Liver (tissue), 9 donors: ENCODE results near the gene CLUH. TPM values are rescaled to one million over a fixed set of nuclear protein-coding genes. Genes with fewer than 3 reads are reported as not detected.

Experiments used
- DNase-seq: peaks from one replicate; pipeline ENCODE4 v3.0.0-alpha.2; 2017; ENCODE audit warnings: low spot score
- H3K27ac ChIP-seq, 2 donors: one replicate each; pipeline ENCODE4 v1.7.0; 2013; ENCODE audit warnings: inconsistent platforms in 2 of 2, low read length in 2 of 2, control low read depth in 1 of 2, low read depth in 1 of 2, mild to moderate bottlenecking in 1 of 2
- H3K27me3 ChIP-seq, 4 donors: one replicate each; pipeline versions ENCODE4 v1.6.1 to v1.7.0; 2013; ENCODE audit warnings: low read length in 3 of 4, inconsistent platforms in 1 of 4, mild to moderate bottlenecking in 1 of 4, moderate library complexity in 1 of 4; ENCODE audit not compliant: control insufficient read depth in 4 of 4, insufficient read depth in 4 of 4
- H3K36me3 ChIP-seq, 4 donors: one replicate each; pipeline versions ENCODE4 v1.6.1 to v1.7.0; 2013; ENCODE audit warnings: low read length in 3 of 4, mild to moderate bottlenecking in 3 of 4, low read depth in 1 of 4, moderate library complexity in 1 of 4; ENCODE audit not compliant: control insufficient read depth in 4 of 4, insufficient read depth in 3 of 4
- H3K4me1 ChIP-seq, 4 donors: one replicate each; pipeline versions ENCODE4 v1.6.1 to v1.7.0; 2013; ENCODE audit warnings: low read length in 3 of 4, mild to moderate bottlenecking in 3 of 4, moderate library complexity in 1 of 4; ENCODE audit not compliant: control insufficient read depth in 4 of 4, insufficient read depth in 4 of 4
- H3K4me3 ChIP-seq, 3 donors: one replicate each; pipeline versions ENCODE4 v1.6.1 to v1.7.0; 2013; ENCODE audit warnings: low read length in 3 of 3, control low read depth in 1 of 3, low read depth in 1 of 3, mild to moderate bottlenecking in 1 of 3
- H3K9ac ChIP-seq, 2 donors: one replicate each; pipeline ENCODE4 v1.7.0; 2013; ENCODE audit warnings: low read length in 2 of 2, mild to moderate bottlenecking in 2 of 2, moderate library complexity in 2 of 2, control low read depth in 1 of 2, low read depth in 1 of 2
- H3K9me3 ChIP-seq, 4 donors: one replicate each; pipeline versions ENCODE4 v1.6.1 to v1.7.0; 2013; ENCODE audit warnings: low read length in 3 of 4; ENCODE audit not compliant: control insufficient read depth in 4 of 4
- EGR1 ChIP-seq, 2 donors: IDR thresholded peaks; 2 replicates each; pipeline ENCODE4 v1.6.1; 2016 to 2018; ENCODE audit warnings: antibody characterized with exemption in 2 of 2, low read depth in 2 of 2
- FOXA2 ChIP-seq: IDR thresholded peaks from 2 replicates; pipeline ENCODE4 v1.6.1; 2016; ENCODE audit warnings: antibody characterized with exemption
- GABPA ChIP-seq, 2 donors: IDR thresholded peaks in 1 of 2; conservative IDR thresholded peaks in 1 of 2; 2 replicates each; pipeline ENCODE4 v1.6.1; 2016; ENCODE audit warnings: antibody characterized with exemption in 2 of 2, mild to moderate bottlenecking in 1 of 2, moderate library complexity in 1 of 2
- HNF4A ChIP-seq, 2 donors: conservative IDR thresholded peaks; 2 replicates each; pipeline ENCODE4 v1.6.1; 2016; ENCODE audit warnings: antibody characterized with exemption in 2 of 2, mild to moderate bottlenecking in 2 of 2
- NR2F2 ChIP-seq: IDR thresholded peaks from 2 replicates; pipeline ENCODE4 v1.6.1; 2016; ENCODE audit warnings: antibody characterized with exemption
- RXRA ChIP-seq, 2 donors: IDR thresholded peaks; 2 replicates each; pipeline ENCODE4 v1.6.1; 2017 to 2018; ENCODE audit warnings: antibody characterized with exemption in 2 of 2, mild to moderate bottlenecking in 1 of 2
- SP1 ChIP-seq: IDR thresholded peaks from 2 replicates; pipeline ENCODE4 v1.6.1; 2018; ENCODE audit warnings: antibody characterized with exemption, mild to moderate bottlenecking
- TAF1 ChIP-seq: conservative IDR thresholded peaks from 2 replicates; pipeline ENCODE4 v1.6.1; 2016; ENCODE audit warnings: antibody characterized with exemption, mild to moderate bottlenecking
- whole genome bisulfite sequencing: extraction: QIAGEN DNeasy Blood & Tissue Kit; methylation state at CpG from one replicate; pipeline ENCODE4 v1.1.7; 2013; 5-methylcytosine and 5-hydroxymethylcytosine counted together
- polyA plus RNA-seq, 2 donors: library from polyadenylated mRNA; stranded (reverse) in 1 of 2; unstranded in 1 of 2; fragments of 200-250 nt in 1 of 2; fragments of >200 nt in 1 of 2; fragmentation: Nextera tagmentation in 1 of 2; extraction: Ambion mirVana in 1 of 2; gene quantifications; one replicate each; pipeline versions ENCODE4 v1.2.1 to v1.2.3, GENCODE V29; 2013 to 2015
- total RNA-seq, 2 donors: library from RNA; depleted of rRNA; stranded (reverse); fragments of >200 nt; gene quantifications; one replicate each; pipeline ENCODE4 v1.2.3, GENCODE V29; 2014
- TF ChIP-seq, protein P1 (sequence below): IDR thresholded peaks from 2 replicates; pipeline ENCODE4 v1.6.1; 2016; ENCODE audit warnings: antibody characterized with exemption, mild to moderate bottlenecking
- TF ChIP-seq, protein P2 (sequence below): IDR thresholded peaks from 2 replicates; pipeline ENCODE4 v1.6.1; 2016; ENCODE audit warnings: antibody characterized with exemption
- TF ChIP-seq, protein P3 (sequence below): IDR thresholded peaks from 2 replicates; pipeline ENCODE4 v1.6.1; 2016; ENCODE audit warnings: antibody characterized with exemption
- donor health status: healthy.
- donor health status: healthy.
- donor health status: healthy.
- donor health status: healthy.
- donor health status: healthy.

Gene CLUH
- total and polyA plus RNA-seq, 4 donors, result 40.2 to 224 (median 102) TPM

DNA sequence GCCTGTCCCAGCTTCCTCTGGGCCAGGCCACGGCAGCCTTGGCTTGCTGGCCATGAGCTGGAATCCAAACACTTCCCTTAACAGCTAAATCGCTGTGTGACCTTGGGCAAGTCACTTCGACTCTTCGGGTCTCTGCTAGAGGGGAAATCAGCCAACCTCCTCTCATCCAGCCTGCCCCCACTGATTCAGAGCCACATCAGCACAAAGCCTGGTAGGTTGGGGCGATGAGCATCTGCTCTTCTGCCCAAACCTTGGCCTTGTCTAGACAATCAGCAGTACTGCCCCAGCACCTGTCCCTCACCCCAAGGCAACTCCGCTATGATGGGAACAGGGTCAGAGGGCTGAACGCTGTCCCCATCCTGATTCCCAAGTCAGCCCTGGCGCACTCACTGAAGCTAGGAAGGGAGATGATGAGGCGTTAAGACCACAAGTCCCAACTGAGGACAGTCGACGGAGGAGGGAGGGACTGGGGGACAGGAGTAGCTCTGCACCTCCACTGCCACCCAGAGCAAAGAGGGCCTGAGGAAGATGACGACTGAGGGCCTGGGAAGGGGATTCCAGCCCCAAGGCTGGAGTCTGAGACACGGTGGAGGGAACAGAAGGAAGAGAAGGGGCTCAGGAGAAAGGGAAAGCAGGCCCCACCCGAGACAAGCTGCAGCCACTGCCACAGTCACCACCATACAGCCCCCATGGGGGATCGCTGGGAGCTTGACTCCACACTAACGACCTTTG, 1.3 kb downstream of the CLUH start:
- Histone ChIP-seq H3K4me3 (peak overlapping the region; percentile 78 to 98 (median 94)), H3K9ac (peak overlapping the region; percentile 66), H3K4me1 (peaks cover 15 to 64% (median 50%) of the 10 kb centered on the region in 4 donors), H3K27ac (peak overlapping the region; percentile 75 to 91), H3K9me3 (no peaks in the 10 kb centered on the region), H3K27me3 (no peaks in the 10 kb centered on the region), H3K36me3 (no peaks in the 10 kb centered on the region)
- no peak for DNase-seq
- 16% methylated on average over 16 of the region's 16 CpGs for WGBS
- no peak for TF ChIP-seq GABPA (IDR thresholded peaks at IDR 0.05 in 1 of 2, conservative IDR thresholded peaks at IDR 0.05 in 1 of 2)
- TF ChIP-seq, protein P1, sequence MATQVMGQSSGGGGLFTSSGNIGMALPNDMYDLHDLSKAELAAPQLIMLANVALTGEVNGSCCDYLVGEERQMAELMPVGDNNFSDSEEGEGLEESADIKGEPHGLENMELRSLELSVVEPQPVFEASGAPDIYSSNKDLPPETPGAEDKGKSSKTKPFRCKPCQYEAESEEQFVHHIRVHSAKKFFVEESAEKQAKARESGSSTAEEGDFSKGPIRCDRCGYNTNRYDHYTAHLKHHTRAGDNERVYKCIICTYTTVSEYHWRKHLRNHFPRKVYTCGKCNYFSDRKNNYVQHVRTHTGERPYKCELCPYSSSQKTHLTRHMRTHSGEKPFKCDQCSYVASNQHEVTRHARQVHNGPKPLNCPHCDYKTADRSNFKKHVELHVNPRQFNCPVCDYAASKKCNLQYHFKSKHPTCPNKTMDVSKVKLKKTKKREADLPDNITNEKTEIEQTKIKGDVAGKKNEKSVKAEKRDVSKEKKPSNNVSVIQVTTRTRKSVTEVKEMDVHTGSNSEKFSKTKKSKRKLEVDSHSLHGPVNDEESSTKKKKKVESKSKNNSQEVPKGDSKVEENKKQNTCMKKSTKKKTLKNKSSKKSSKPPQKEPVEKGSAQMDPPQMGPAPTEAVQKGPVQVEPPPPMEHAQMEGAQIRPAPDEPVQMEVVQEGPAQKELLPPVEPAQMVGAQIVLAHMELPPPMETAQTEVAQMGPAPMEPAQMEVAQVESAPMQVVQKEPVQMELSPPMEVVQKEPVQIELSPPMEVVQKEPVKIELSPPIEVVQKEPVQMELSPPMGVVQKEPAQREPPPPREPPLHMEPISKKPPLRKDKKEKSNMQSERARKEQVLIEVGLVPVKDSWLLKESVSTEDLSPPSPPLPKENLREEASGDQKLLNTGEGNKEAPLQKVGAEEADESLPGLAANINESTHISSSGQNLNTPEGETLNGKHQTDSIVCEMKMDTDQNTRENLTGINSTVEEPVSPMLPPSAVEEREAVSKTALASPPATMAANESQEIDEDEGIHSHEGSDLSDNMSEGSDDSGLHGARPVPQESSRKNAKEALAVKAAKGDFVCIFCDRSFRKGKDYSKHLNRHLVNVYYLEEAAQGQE, result no peak
- TF ChIP-seq, protein P2, sequence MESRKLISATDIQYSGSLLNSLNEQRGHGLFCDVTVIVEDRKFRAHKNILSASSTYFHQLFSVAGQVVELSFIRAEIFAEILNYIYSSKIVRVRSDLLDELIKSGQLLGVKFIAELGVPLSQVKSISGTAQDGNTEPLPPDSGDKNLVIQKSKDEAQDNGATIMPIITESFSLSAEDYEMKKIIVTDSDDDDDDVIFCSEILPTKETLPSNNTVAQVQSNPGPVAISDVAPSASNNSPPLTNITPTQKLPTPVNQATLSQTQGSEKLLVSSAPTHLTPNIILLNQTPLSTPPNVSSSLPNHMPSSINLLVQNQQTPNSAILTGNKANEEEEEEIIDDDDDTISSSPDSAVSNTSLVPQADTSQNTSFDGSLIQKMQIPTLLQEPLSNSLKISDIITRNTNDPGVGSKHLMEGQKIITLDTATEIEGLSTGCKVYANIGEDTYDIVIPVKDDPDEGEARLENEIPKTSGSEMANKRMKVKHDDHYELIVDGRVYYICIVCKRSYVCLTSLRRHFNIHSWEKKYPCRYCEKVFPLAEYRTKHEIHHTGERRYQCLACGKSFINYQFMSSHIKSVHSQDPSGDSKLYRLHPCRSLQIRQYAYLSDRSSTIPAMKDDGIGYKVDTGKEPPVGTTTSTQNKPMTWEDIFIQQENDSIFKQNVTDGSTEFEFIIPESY, result no peak
- no peak for TF ChIP-seq SP1
- peak in 1 of 2 donors; percentile 28 for TF ChIP-seq EGR1 (IDR thresholded peaks at IDR 0.05; ENCODE audit: low read depth in 2 of 2)

DNA sequence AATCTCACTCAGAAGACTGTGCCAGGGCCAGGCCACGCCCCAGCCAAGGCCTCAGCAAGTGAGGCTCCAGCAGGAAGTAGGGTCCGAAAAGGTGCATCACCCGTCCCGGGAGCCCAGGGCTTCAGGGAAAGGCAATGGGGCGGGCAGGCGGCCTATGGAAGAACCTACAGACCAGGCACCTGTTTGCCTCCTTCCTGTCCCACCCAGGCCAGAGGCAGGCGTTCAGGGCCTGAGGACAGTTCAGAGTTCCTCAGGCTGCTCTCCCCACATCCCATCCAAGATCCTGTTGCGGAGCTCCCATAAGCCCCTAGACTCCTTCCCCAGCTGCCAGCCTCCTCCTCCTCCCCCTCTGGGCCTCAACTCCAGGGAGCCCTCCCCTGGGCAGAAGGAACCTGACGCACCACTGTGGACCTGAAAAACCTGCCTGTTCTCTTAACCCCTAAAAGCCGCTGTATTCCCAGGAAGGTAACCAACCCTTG, 2.3 kb downstream of the CLUH start:
- no peaks in the 10 kb centered on the region for H3K27me3 ChIP-seq
- no peaks in the 10 kb centered on the region for H3K9me3 ChIP-seq
- peaks cover 21 to 74% (median 61%) of the 10 kb centered on the region in 4 donors for H3K4me1 ChIP-seq
- H3K36me3 ChIP-seq, result no peaks in the 10 kb centered on the region
- peak overlapping the region; percentile 78 to 98 (median 94) for H3K4me3 ChIP-seq
- WGBS, result 22% methylated on average over 10 of the region's 10 CpGs
- H3K9ac ChIP-seq, result peak overlapping the region; percentile 66
- TF ChIP-seq HNF4A (conservative IDR thresholded peaks at IDR 0.05), result peak in 1 of 2 donors; percentile 11
- no peak for TF ChIP-seq TAF1
- peak overlapping the region; percentile 75 to 91 for H3K27ac ChIP-seq
- no peak for DNase-seq

DNA sequence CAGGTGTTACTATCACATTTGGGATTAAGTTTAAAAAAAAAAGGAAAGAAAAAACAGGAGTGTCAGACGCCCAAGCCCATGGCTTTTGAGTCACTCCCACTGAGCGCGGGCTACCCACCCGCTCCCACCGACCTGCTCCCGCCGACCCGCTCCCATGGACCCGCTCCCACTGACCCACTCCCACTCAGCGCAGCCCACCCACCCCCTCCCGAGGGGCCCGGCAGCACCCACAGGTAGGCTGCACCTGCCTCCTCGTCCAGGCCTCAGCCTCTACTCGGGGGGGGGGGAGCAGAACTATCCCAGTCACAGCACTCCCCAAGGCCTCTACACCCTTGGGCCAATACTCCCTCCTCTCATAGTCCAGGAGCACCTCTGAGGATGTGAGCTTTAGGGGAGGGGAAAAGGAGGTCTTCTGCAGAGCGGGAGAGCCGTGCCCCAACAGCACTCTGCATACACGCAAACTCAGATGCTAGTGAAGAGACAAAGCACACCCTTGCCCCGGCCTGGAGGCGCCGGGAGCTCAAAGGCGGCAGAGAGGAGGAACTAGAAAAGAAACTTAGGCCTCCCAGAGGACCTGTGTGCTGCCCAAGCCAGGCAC, 2.9 kb downstream of the CLUH start:
- WGBS, result 35% methylated on average over 21 of the region's 21 CpGs
- H3K9ac ChIP-seq, result peak overlapping the region in 1 of 2 donors; percentile 49
- H3K9me3 ChIP-seq, result no peaks in the 10 kb centered on the region
- no peak for DNase-seq
- H3K27me3 ChIP-seq, result no peaks in the 10 kb centered on the region
- TF ChIP-seq FOXA2 (no peak), NR2F2 (no peak), SP1 (no peak), RXRA (IDR thresholded peaks at IDR 0.05) (no peak)
- TF ChIP-seq, protein P3, sequence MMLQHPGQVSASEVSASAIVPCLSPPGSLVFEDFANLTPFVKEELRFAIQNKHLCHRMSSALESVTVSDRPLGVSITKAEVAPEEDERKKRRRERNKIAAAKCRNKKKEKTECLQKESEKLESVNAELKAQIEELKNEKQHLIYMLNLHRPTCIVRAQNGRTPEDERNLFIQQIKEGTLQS, result no peak
- H3K4me3 ChIP-seq, result peak overlapping the region; percentile 5 to 98 (median 94)
- peak overlapping the region; percentile 75 to 91 for H3K27ac ChIP-seq
- peaks cover 21 to 79% (median 65%) of the 10 kb centered on the region in 4 donors for H3K4me1 ChIP-seq
- H3K36me3 ChIP-seq, result peaks cover 0 to 5% (median 2%) of the 10 kb centered on the region in 4 donors
